ENCODE data around the gene AKAP1. TPM values are rescaled to one million over a fixed set of nuclear protein-coding genes. Genes with fewer than 3 reads are reported as not detected.
A peak's percentile ranks its signal among the peaks of the same experiment; 100 is the strongest.
"Not testable (repeated sequence)": the region's sequence is repeated elsewhere in the genome, so short reads cannot be mapped to it uniquely, and the experiment has no call there.

AKAP1 gene
- total and polyA plus RNA-seq, 2 experiments from 2014 or later: 8.6 to 10.7 TPM

- in situ Hi-C loops (cut with MboI): no loop called here
- Histone ChIP-seq H3F3A (ENCODE audit: insufficient read depth) (no peaks in the 10 kb centered on the region), H2AFZ (no peak overlapping the region), H3K9me2 (ENCODE audit: insufficient read depth) (no peaks in the 10 kb centered on the region), H3K4me1 (ENCODE audit: insufficient read depth) (no peaks in the 10 kb centered on the region; the same call in 1 of the 2 replicates), H3K9ac (no peak overlapping the region), H3K79me2 (ENCODE audit: insufficient read depth) (peaks cover 7% of the 10 kb centered on the region; the same call in 1 of the 2 replicates), H3K27me3 (replicated peaks; ENCODE audit: insufficient read depth) (no peaks in the 10 kb centered on the region), H3K36me3 (ENCODE audit: low read depth) (no peaks in the 10 kb centered on the region), H3K27ac (no peak overlapping the region), H3K9me3 (ENCODE audit: low read depth) (no peaks in the 10 kb centered on the region), H3K4me3 (no peak overlapping the region), H3K4me2 (ENCODE audit: unreplicated experiment) (no peak overlapping the region), H4K20me1 (ENCODE audit: insufficient read depth) (no peaks in the 10 kb centered on the region; the same call in 1 of the 2 replicates)
- no peak for DNase-seq
- 98 to 99% methylated on average over 6 of the region's 6 CpGs for WGBS, 2 experiments (ENCODE audit: low coverage in 1 of 2, low lambda C conversion rate in 2 of 2, missing lambda C conversion rate in 2 of 2)
- TF ChIP-seq EZH2 (IDR thresholded peaks at IDR 0.05; ENCODE audit: insufficient read depth, poor library complexity, severe bottlenecking) (no peak), EZH2phosphoT487 (IDR thresholded peaks at IDR 0.05; ENCODE audit: insufficient read depth, low read depth) (no peak)
These were observed 11.6 kb downstream of the AKAP1 start for GRCh38 chr17:57096472-57097202.

- no peak overlapping the region for H3K27ac ChIP-seq
- H3K27me3 ChIP-seq (replicated peaks; ENCODE audit: insufficient read depth): no peaks in the 10 kb centered on the region
- in situ Hi-C loops (cut with MboI): no loop called here
- WGBS, 2 experiments (ENCODE audit: low coverage in 1 of 2, low lambda C conversion rate in 2 of 2, missing lambda C conversion rate in 2 of 2): 22 to 24% methylated on average over 2 of the region's 2 CpGs
- H3K4me3 ChIP-seq: no peak overlapping the region
- H3K9me3 ChIP-seq (ENCODE audit: low read depth): no peaks in the 10 kb centered on the region
- no peaks in the 10 kb centered on the region for H3K9me2 ChIP-seq (ENCODE audit: insufficient read depth)
- H3F3A ChIP-seq (ENCODE audit: insufficient read depth): no peaks in the 10 kb centered on the region
- H3K79me2 ChIP-seq (ENCODE audit: insufficient read depth): peaks cover 7% of the 10 kb centered on the region; the same call in 1 of the 2 replicates
- no peaks in the 10 kb centered on the region; the same call in 1 of the 2 replicates for H3K4me1 ChIP-seq (ENCODE audit: insufficient read depth)
- peak; percentile 68 for DNase-seq
- H4K20me1 ChIP-seq (ENCODE audit: insufficient read depth): no peaks in the 10 kb centered on the region; the same call in 1 of the 2 replicates
- no peak overlapping the region for H3K4me2 ChIP-seq (ENCODE audit: unreplicated experiment)
- H2AFZ ChIP-seq: no peak overlapping the region
- H3K9ac ChIP-seq: no peak overlapping the region
- H3K36me3 ChIP-seq (ENCODE audit: low read depth): no peaks in the 10 kb centered on the region
- TF ChIP-seq EZH2phosphoT487 (IDR thresholded peaks at IDR 0.05; ENCODE audit: insufficient read depth, low read depth) (no peak), EZH2 (IDR thresholded peaks at IDR 0.05; ENCODE audit: insufficient read depth, poor library complexity, severe bottlenecking) (no peak)
These were observed 12.9 kb downstream of the AKAP1 start for GRCh38 chr17:57097832-57098421.

GRCh38 chr17:57099165-57099564, 14.1 kb downstream of the AKAP1 start:
- no peaks in the 10 kb centered on the region; the same call in 1 of the 2 replicates for H3K79me2 ChIP-seq (ENCODE audit: insufficient read depth)
- no peak overlapping the region for H2AFZ ChIP-seq
- no peaks in the 10 kb centered on the region for H3K9me2 ChIP-seq (ENCODE audit: insufficient read depth)
- H3K9me3 ChIP-seq (ENCODE audit: low read depth): no peaks in the 10 kb centered on the region
- in situ Hi-C loops (cut with MboI): no loop called here
- WGBS, 2 experiments (ENCODE audit: low coverage in 1 of 2, low lambda C conversion rate in 2 of 2, missing lambda C conversion rate in 2 of 2): 98 to 100% methylated on average over 3 of the region's 3 CpGs
- H3F3A ChIP-seq (ENCODE audit: insufficient read depth): no peaks in the 10 kb centered on the region
- H4K20me1 ChIP-seq (ENCODE audit: insufficient read depth): no peaks in the 10 kb centered on the region; the same call in 1 of the 2 replicates
- DNase-seq: no peak
- H3K27me3 ChIP-seq (replicated peaks; ENCODE audit: insufficient read depth): no peaks in the 10 kb centered on the region
- H3K27ac ChIP-seq: no peak overlapping the region
- TF ChIP-seq EZH2phosphoT487 (IDR thresholded peaks at IDR 0.05; ENCODE audit: insufficient read depth, low read depth): no peak
- TF ChIP-seq EZH2 (IDR thresholded peaks at IDR 0.05; ENCODE audit: insufficient read depth, poor library complexity, severe bottlenecking): no peak
- no peaks in the 10 kb centered on the region; the same call in 1 of the 2 replicates for H3K4me1 ChIP-seq (ENCODE audit: insufficient read depth)
- no peaks in the 10 kb centered on the region for H3K36me3 ChIP-seq (ENCODE audit: low read depth)
- H3K4me2 ChIP-seq (ENCODE audit: unreplicated experiment): no peak overlapping the region
- no peak overlapping the region for H3K9ac ChIP-seq
- no peak overlapping the region for H3K4me3 ChIP-seq

- Histone ChIP-seq H3K27me3 (replicated peaks; ENCODE audit: insufficient read depth) (no peaks in the 10 kb centered on the region), H3K27ac (no peak overlapping the region), H3F3A (ENCODE audit: insufficient read depth) (peaks cover 9% of the 10 kb centered on the region), H4K20me1 (ENCODE audit: insufficient read depth) (no peaks in the 10 kb centered on the region; the same call in 1 of the 2 replicates), H2AFZ (no peak overlapping the region), H3K79me2 (ENCODE audit: insufficient read depth) (no peaks in the 10 kb centered on the region), H3K9ac (no peak overlapping the region), H3K4me1 (ENCODE audit: insufficient read depth) (peaks cover 7% of the 10 kb centered on the region), H3K4me3 (no peak overlapping the region), H3K36me3 (ENCODE audit: low read depth) (no peaks in the 10 kb centered on the region), H3K9me2 (ENCODE audit: insufficient read depth) (no peaks in the 10 kb centered on the region), H3K9me3 (ENCODE audit: low read depth) (no peaks in the 10 kb centered on the region), H3K4me2 (ENCODE audit: unreplicated experiment) (no peak overlapping the region)
- no peak for TF ChIP-seq EZH2phosphoT487 (IDR thresholded peaks at IDR 0.05; ENCODE audit: insufficient read depth, low read depth)
- TF ChIP-seq EZH2 (IDR thresholded peaks at IDR 0.05; ENCODE audit: insufficient read depth, poor library complexity, severe bottlenecking): no peak
- 96 to 98% methylated on average over 4 of the region's 4 CpGs for WGBS, 2 experiments (ENCODE audit: low coverage in 1 of 2, low lambda C conversion rate in 2 of 2, missing lambda C conversion rate in 2 of 2)
- DNase-seq: no peak
- in situ Hi-C loops (cut with MboI): no loop called here
These were observed 17.1 kb downstream of the AKAP1 start for GRCh38 chr17:57102122-57102521.

GRCh38 chr17:57102660-57103059, 17.6 kb downstream of the AKAP1 start:
- H3K36me3 ChIP-seq (ENCODE audit: low read depth); DNase-seq; H3F3A ChIP-seq (ENCODE audit: insufficient read depth); H3K9me2 ChIP-seq (ENCODE audit: insufficient read depth); H3K4me2 ChIP-seq (ENCODE audit: unreplicated experiment); H3K4me3 ChIP-seq; H2AFZ ChIP-seq; H3K9ac ChIP-seq; H3K27me3 ChIP-seq (replicated peaks; ENCODE audit: insufficient read depth); H3K79me2 ChIP-seq (ENCODE audit: insufficient read depth); H3K4me1 ChIP-seq (ENCODE audit: insufficient read depth); H4K20me1 ChIP-seq (ENCODE audit: insufficient read depth); in situ Hi-C loops (cut with MboI); H3K27ac ChIP-seq; H3K9me3 ChIP-seq (ENCODE audit: low read depth): not testable (repeated sequence)
- WGBS, 2 experiments (ENCODE audit: low coverage in 1 of 2, low lambda C conversion rate in 2 of 2, missing lambda C conversion rate in 2 of 2): 94% methylated on average over 12 of the region's 12 CpGs
